Stimulated activated CD4-positive, alpha-beta T cell treated with anti-CD3 and anti-CD28 coated beads, Interleukin-4, amount 100 ng/mL, for 4 hours (primary cell): ENCODE data around the gene PCDHGA4.
"Not testable (repeated sequence)": the region's sequence is repeated elsewhere in the genome, so short reads cannot be mapped to it uniquely, and the experiment has no call there.

ENCODE experiments used
- DNase-seq, 2 experiments: peaks; one replicate each; pipeline ENCODE4 v3.0.0-alpha.2; 2020

The PCDHGA4 gene

GRCh38 chr5:141384471-141385267 lies 29.8 kb downstream of the PCDHGA4 start:
- no peak for DNase-seq

GRCh38 chr5:141387557-141388311 lies 32.9 kb downstream of the PCDHGA4 start, which contains the start of gene PCDHGB4:
Gene PCDHGB4, plus strand, starts transcription at chr5:141387698. Its CDS starts 187 bp downstream, at chr5:141387885.
- peak in 1 of 2 experiments; percentile 16 for DNase-seq

GRCh38 chr5:141388661-141389060 lies 33.8 kb downstream of the PCDHGA4 start:
- no peak for DNase-seq

- no peak for DNase-seq
Measured at GRCh38 chr5:141389153-141390042, 34.6 kb downstream of the PCDHGA4 start.

- no peak for DNase-seq
Measured at GRCh38 chr5:141392429-141393198, 37.8 kb downstream of the PCDHGA4 start, which contains the start of gene PCDHGA8. Gene PCDHGA8, plus strand, starts transcription at chr5:141392633. Its CDS starts 181 bp downstream, at chr5:141392814.

GRCh38 chr5:141393267-141393666 lies 38.4 kb downstream of the PCDHGA4 start:
- DNase-seq, result no peak

- DNase-seq, result not testable (repeated sequence)
Measured at GRCh38 chr5:141394401-141395187, 39.8 kb downstream of the PCDHGA4 start.

GRCh38 chr5:141397756-141398551 lies 43.1 kb downstream of the PCDHGA4 start, which contains the start of gene PCDHGB5:
Gene PCDHGB5, plus strand, starts transcription at chr5:141397947. Its CDS starts 181 bp downstream, at chr5:141398128.
- peak in 1 of 2 experiments; percentile 34 for DNase-seq

GRCh38 chr5:141398608-141399007 lies 43.8 kb downstream of the PCDHGA4 start:
- no peak for DNase-seq

GRCh38 chr5:141399555-141400258 lies 44.9 kb downstream of the PCDHGA4 start:
- no peak for DNase-seq

- DNase-seq, result no peak
Measured at GRCh38 chr5:141402553-141403243, 47.9 kb downstream of the PCDHGA4 start, which contains the start of gene PCDHGA9. Gene PCDHGA9, plus strand, starts transcription at chr5:141402778. Its CDS starts 175 bp downstream, at chr5:141402953.

- no peak for DNase-seq
Measured at GRCh38 chr5:141403387-141403786, 48.6 kb downstream of the PCDHGA4 start.
